Fibroblast of pulmonary artery (primary cell): Measurements from ENCODE around the gene PLEKHM2.

Experiments
- DNase-seq: peaks from one replicate; pipeline ENCODE4 v3.0.0-alpha.2; 2010; ENCODE audit warnings: low read depth
- H3K4me3 ChIP-seq: replicated peaks from 2 replicates; pipeline ENCODE4 v1.5.1; 2011; ENCODE audit warnings: low read depth, mild to moderate bottlenecking, control low read depth, low read length, moderate library complexity
- TF ChIP-seq, protein P1 (sequence below): IDR thresholded peaks from 2 replicates; pipeline ENCODE4 v1.5.1; 2011; ENCODE audit warnings: mild to moderate bottlenecking, control low read depth, low read length, inconsistent platforms; ENCODE audit errors: missing control alignments

The PLEKHM2 gene

DNA sequence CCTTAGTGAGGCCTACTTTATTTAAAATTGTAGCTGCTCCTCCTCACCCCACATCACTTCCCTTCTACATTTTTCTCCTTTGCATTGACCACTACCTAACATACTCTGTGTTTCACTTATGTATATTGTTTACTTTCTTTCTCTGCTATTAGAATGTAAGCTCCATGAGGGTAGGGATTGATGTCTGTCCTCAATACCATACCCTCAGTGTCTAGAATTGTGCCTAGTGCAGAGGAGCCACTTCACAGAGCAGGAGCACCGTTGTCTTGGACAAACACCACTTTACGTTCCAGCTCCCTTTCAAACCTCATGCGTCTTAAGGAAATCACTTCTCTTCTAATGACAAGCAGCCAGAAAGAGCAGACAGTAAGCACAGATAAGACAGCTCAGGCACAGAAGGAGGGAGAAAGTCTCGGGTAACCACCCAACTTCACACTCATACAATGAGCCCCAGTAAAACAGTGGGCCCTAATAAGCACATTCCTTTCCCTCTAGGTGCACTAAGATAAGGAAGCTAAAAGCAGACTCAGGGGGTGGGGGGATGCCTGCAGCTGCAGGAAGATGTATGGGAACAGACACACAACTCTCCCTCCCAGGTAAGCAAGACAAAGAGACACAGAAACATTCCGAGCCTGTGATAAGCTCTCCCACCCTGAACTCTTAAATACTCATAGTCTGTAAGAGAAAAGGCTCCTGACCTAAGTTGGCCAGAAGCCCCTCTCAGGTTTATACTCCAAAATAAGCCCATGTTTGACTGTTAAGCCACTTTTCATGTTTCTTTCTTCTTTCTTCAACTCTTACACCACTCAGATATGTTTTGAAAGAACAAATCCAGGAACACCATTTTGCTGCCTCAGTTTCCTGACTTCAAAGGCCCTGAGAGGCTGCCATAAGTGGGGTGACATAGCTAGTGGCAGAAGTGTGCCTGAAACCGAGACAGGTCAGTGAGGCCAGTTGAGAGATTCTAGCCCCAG lies 7.1 kb upstream of the PLEKHM2 start:
- H3K4me3 ChIP-seq = no peak overlapping the region
- TF ChIP-seq, protein P1, sequence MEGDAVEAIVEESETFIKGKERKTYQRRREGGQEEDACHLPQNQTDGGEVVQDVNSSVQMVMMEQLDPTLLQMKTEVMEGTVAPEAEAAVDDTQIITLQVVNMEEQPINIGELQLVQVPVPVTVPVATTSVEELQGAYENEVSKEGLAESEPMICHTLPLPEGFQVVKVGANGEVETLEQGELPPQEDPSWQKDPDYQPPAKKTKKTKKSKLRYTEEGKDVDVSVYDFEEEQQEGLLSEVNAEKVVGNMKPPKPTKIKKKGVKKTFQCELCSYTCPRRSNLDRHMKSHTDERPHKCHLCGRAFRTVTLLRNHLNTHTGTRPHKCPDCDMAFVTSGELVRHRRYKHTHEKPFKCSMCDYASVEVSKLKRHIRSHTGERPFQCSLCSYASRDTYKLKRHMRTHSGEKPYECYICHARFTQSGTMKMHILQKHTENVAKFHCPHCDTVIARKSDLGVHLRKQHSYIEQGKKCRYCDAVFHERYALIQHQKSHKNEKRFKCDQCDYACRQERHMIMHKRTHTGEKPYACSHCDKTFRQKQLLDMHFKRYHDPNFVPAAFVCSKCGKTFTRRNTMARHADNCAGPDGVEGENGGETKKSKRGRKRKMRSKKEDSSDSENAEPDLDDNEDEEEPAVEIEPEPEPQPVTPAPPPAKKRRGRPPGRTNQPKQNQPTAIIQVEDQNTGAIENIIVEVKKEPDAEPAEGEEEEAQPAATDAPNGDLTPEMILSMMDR = no peak
- no peak for DNase-seq

- H3K4me3 ChIP-seq = no peak overlapping the region
- TF ChIP-seq, protein P1 = no peak
- DNase-seq = peak; percentile 80
Measured at GRCh38 chr1:15678578-15678977, 5.5 kb upstream of the PLEKHM2 start.

DNA sequence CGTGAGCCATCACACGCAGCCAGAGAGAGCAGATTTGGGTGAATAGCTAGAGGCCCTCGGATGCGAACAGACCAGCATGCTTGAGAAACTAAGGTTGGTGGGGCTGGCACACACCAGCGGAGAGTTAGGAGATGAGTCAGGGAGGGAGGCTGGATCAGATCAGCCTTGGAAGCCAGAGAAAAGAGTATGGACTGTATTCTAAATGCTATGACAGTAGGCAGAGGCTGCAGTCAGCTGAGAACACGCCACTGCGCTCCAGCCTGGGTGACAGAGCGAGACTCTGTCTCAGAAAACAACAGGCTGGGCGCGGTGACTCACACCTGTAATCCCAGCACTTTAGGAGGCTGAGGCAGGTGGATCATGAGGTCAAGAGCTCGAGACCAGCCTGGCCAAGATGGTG lies 4.0 kb upstream of the PLEKHM2 start:
- TF ChIP-seq, protein P1 = no peak
- no peak overlapping the region for H3K4me3 ChIP-seq
- peak; percentile 61 for DNase-seq

DNA sequence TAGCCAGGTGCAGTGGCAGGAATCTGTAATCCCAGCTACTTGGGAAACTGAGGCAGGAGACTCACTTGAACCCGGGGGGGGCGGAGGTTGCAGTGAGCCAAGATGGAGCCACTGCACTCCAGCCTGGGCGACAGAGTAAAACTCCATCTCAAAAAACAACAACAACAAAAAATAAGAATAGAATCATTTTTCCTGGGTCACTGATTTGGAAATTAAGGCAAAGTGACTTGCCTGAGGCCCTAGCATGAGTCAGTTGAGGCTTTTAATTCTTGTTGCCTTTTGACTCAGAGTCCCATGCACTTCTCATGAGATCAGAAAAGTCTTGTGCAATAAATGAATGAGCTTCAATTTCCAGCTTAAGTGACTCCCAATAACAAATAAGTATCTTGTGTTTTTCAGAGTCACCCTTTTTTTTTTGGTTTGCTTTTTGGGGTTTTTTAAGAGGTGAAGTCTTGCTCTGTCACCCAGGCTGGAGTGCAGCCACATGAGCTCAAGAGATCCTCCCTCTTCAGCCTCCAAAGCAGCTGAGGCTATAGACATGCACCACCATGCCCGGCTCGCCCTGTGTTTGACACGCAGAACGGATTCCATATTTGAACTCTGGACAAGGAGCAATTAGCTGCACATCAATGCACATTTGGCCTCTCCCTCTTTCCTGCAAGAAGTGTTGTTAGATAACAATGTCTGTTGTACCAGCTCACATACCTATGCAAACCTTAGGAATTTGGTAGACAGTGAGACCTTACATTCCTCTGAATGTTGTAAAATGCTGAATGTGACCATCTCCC lies 3.4 kb upstream of the PLEKHM2 start:
- peak; percentile 92 for DNase-seq
- H3K4me3 ChIP-seq = no peak overlapping the region
- TF ChIP-seq, protein P1 = no peak

DNA sequence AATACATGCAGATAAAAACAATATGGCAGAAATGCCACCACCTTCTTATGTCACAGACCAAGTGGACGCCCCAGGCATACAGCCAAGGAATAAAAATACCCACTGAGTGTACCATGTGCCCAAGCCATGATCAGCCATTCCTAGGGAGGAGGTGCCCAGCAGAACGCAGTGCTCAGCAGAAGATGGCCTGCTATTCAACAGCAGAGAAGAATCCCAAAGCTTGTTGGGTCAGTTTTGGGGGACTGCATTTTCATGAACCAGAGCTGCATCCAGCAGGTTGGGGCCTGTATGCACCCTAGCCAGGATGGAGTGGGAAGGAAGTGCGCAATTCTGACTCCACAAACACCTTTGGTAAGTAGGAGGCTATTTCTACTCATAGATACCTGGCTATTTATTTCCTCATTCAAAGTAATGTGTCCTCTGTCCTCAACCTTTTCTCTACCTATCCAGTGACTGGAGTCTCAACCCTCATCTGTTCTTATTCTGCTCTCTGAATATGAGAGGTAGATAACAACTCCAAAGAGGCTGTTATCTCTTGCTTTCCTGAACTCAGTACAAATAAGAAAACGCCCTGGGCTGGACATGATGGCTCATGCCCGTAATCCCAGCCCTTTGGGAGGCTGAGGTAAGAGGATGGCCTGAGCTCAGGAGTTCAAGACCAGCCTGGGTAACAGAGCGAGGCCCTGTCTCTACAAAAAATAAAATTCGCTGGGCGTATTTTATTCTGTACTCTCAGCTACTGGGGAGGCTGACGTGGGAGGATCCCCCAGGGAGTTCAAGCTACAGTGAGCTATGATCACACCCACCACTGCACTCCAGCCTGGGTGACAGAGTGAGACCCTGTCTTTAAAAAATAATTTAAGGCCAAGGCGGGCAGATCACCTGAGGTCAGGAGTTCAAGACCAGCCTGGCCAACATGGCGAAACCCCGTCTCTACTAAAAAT lies 2.5 kb upstream of the PLEKHM2 start:
- TF ChIP-seq, protein P1 = no peak
- no peak for DNase-seq
- H3K4me3 ChIP-seq = no peak overlapping the region

- DNase-seq = no peak
- H3K4me3 ChIP-seq = no peak overlapping the region
- TF ChIP-seq, protein P1 = no peak
Measured at GRCh38 chr1:15682936-15683341, 1.2 kb upstream of the PLEKHM2 start.
